ENCODE results near the gene C1orf105.

C1orf105 gene

GRCh38 chr1:172460887-172461315, 40.4 kb downstream of the C1orf105 start:
- DNase-seq: no peak

- no peak for DNase-seq
Observed at GRCh38 chr1:172465617-172466016, 45.1 kb downstream of the C1orf105 start.

DNA sequence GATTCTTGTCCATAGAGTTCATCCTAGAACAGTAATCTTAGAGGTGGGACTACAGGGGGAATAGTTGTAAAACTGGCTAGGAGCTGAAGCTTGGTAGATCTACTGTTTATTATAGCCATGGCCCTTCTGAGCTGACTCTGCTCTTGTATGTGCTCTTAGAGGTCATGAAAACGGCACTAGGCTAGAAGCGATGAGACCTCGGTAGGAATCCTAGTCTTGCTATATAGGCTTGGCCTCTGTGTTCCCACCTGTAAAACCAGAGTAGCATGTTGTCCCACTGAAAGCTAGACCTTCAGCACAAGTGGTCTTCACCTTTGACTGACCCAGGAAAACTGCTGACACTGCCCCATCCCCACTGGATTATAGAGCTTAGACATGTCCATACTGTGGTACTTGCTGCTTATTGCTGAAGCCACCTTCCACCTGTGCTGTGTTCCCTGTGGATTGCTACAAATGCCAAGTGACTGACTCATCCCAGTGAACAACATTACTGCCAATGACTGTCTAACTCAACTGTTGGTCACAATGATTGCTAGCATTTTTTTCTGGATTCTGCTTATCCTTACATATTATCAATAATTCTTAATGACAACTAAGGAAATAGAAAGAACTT, 46.4 kb downstream of the C1orf105 start:
- DNase-seq: no peak

- DNase-seq: no peak
Observed at GRCh38 chr1:172467446-172467845, 47.0 kb downstream of the C1orf105 start.

DNA sequence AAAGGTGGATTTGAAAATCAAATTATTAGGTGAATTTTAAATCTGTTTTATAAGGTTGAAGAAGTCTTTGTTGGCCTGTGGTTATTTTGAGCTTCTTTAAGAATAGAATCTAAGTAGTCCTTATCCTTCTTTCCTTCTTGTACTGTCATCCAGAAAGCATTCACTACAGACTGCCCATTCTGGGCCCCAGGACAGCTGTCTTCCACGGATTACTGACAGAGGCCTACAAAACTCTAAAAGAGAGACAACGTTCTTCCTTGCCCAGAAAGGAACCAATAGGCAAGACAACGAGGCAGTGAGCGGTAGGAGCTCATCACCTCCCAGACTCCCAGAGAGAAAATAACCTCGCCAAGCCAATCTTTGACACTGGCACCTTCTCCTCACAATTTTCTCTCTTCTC, 47.8 kb downstream of the C1orf105 start:
- no peak for DNase-seq

- DNase-seq: no peak
Observed at GRCh38 chr1:172469717-172470116, 49.2 kb downstream of the C1orf105 start.

GRCh38 chr1:172470149-172470548, 49.7 kb downstream of the C1orf105 start:
- no peak for DNase-seq

DNA sequence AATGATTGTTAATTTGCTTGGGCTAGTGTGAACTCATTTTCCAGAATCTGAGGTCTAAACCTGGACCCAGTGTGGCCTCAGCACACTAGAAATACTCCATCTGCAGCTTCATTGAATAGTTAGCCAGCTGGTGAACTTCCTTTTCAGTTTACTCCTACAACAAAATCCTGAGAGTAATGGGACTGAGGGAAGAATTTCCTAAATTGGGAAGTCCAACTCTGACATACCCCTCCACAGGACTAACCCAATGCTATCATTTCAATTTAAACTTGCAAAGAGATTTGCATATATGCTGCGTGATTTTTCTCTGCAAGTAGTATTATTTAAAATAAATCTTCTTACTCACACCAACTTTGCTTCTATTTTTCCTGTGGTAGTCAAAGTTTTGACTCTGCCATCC, 51.2 kb downstream of the C1orf105 start:
- DNase-seq: no peak

- DNase-seq: no peak
Observed at GRCh38 chr1:172472495-172472894, 52.0 kb downstream of the C1orf105 start.

GRCh38 chr1:172473302-172473701, 52.8 kb downstream of the C1orf105 start:
- DNase-seq: no peak

DNA sequence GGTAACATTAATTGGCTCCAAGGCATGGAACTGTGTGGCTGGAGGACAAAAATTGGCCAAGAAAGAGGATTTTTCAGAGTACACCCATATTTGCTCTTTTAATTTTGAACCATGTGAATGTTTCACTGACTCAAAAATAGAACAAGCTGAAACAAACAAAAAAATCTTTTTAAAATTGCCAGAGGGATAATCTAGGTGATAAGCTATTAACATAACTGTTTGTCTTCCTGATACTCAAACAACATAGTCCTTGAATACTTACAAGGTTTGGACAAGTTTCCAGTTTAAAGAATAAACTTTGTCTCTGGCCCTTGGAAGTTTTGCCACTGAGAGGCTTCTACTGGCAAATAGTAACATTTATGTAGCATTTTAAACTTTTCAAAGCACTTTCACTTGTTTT, 53.4 kb downstream of the C1orf105 start:
- DNase-seq: no peak

GRCh38 chr1:172476218-172476811, 55.8 kb downstream of the C1orf105 start:
- no peak for DNase-seq

DNA sequence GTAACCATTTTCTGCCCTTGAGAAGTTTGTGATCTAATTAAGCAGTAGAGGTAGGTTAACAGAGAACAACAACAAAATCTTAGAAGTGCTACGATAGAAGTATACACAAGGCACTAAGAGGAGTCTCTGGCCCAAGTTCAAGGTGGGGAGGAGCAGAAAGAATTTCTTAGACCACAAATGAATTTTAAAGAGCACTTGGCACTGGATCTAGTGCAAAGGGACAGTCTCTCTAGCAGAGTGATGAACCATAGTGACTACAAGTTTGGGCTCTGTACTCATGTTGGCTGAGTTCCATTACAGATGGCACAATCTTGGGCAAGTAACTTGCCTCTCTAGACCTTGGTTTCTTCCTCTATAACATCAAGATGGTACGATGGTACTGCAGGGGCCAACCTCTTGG, 56.7 kb downstream of the C1orf105 start:
- DNase-seq: no peak

GRCh38 chr1:172477741-172478140, 57.3 kb downstream of the C1orf105 start:
- no peak for DNase-seq

DNA sequence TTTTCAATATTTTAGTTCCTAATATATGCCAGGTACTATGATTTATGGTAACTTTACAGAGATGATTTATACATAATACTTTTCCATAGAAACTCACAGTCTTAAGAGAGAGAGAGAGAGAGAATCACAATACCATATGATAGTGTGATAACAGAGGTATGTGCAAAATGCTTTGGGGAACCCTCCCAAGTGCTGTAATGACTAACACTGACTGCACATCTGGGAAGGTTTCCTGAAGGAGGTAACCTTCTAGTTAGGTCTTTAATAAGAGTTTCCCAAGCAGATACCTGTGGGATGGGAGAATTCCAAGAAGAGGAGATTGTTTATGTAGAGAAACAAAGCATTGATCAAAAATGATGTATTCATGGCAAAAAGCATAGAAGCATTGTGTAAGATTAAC, 58.0 kb downstream of the C1orf105 start:
- no peak for DNase-seq

DNA sequence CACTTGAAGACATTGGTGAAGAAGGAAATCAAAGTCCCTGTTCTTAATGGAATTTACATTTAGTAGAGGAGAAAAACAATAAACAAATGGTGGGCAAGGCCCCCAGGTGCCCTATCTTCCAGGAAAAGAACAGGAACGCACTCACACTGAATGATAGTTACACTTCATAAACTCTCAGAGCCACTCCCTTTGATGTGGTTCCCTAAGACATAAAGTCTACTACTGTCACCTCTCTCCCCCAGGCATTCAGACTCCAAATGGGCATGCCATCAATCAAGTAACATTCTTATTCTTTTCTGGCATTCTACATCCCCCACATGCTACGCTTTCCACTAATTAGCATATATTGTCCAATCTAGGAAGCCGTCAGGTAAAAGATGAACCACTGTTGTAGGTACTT, 59.9 kb downstream of the C1orf105 start:
- no peak for DNase-seq

GRCh38 chr1:172482044-172482443, 61.6 kb downstream of the C1orf105 start:
- no peak for DNase-seq

DNA sequence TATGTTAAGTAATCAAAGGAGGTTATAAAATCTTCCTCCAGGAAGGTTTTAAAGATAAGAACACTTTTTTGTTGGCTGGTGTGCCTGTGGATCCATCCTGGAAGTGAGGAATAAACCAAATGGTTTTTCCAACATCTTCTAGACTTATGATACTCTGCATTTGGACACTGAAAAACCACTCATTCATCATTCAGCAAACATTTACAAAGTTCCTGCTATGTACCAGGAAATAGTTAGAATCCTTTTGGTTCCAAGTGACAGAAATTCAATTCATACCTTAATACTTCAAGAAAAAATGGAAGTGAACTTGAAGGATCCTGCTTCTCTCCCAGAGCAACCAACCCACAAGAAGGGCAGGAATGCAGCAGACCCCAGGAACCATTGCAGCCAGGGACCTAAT, 63.0 kb downstream of the C1orf105 start:
- DNase-seq: no peak

DNA sequence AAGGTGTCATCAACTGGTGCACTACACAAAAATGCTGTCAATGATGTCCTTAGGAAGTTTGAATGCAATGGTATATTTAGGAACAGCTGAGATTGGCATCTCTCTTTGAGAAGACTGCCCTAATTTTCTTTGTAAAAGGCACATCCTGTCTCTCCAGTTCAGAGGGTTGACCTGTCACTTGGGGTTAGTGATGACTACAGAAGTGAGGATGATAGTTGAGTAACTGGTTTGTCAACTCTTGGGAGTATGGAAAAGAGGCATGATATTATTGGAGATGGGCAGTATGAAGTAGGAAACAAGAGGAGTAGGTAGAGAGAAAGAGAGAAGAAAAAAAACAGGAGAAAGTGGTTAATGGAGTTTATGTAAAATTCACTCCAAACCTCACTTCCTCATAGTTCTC, 63.8 kb downstream of the C1orf105 start:
- DNase-seq: no peak

GRCh38 chr1:172485626-172486025, 65.1 kb downstream of the C1orf105 start:
- no peak for DNase-seq

GRCh38 chr1:172486805-172487454, 66.4 kb downstream of the C1orf105 start:
- no peak for DNase-seq

DNA sequence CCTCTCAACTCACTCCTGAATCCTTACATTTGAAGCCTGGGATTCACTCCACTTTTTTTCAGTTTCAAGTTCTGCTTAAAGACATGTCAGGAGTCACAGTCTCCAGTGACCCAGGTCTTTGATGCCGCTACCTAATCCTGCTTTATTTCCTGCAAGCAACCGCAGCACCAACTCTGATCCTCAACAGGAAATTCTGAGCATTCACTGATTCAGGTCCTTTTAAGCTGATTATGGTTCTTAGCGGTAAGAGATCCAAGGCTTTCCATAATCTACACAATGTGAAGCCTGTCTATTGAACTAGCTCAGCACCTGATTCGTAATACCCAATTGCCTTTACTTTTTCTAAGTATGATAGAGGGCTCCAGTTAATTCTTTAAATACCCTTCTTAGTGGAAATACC, 67.1 kb downstream of the C1orf105 start:
- DNase-seq: no peak

DNA sequence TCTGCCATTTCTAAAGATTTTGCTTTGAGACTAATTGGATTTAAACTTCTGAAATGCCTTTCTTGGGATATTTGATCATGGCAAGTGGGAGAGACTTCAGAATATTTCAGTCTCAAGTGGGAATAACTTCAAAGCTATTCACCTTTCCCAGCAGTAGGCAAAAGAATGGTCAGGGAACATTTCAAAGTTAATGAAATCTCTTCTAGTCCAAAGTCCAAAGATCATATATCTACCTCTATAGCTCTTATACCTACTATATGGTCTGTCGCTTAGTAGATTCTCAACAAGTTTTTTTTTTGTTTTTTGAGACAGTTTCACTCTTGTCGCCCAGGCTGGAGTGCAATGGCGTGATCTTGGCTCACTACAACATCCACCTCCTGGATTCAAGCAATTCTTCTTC, 67.9 kb downstream of the C1orf105 start:
- no peak for DNase-seq

DNA sequence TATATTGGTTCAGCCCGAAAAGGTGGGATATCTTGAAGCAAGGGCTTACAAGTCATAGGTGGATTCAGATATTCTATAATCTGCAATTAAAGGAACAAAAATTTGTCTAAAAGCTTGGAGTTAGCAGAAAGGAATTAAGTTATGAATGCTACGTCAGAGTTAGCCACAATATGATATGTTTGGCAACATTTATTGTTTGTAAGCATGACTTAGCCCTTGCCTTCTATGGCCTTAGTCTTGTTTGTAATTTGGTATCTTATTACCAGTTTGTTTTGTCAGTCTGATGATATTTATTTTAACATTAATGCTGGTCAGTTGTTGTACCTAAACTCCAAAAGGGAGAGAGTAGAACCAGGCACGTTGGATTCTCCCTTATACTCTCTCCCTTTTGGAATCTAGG, 69.4 kb downstream of the C1orf105 start:
- DNase-seq: no peak

DNA sequence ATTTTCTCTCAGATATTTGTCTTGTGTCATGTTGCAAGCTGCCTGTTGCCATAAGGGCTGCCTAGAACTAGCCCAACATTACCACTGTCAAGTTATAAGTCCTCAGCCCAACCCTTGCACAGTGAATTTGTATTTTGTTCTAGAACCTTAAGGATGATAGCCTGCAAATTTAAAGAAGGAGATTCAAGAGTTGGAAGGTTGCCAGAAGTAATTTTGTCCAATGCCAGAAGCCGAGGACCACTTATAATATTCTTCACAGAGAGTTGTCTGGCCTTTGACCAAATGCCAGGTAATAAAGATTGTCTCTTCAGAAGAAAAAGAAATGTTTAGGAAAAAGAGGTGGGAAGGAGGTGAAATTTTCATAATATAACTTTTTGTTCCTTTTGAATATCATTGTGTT, 71.9 kb downstream of the C1orf105 start:
- DNase-seq: no peak
